ENCODE data around the gene NEK4.
"Not testable (repeated sequence)": the region's sequence is repeated elsewhere in the genome, so short reads cannot be mapped to it uniquely, and the experiment has no call there.

Gene NEK4

GRCh38 chr3:52752045-52752660 lies 18.6 kb downstream of the NEK4 start:
- Histone ChIP-seq H3K9ac (ENCODE audit: low read length) (no peak overlapping the region), H3K27me3 (replicated peaks; ENCODE audit: control insufficient read depth, insufficient read depth, low read length) (no peaks in the 10 kb centered on the region), H3K36me3 (ENCODE audit: control insufficient read depth, insufficient read depth, low read length, severe bottlenecking) (peaks cover 55% of the 10 kb centered on the region), H3K4me3 (ENCODE audit: low read length) (no peak overlapping the region), H3K4me1 (ENCODE audit: control insufficient read depth, insufficient read depth, low read length) (no peaks in the 10 kb centered on the region), H3K9me3 (ENCODE audit: control insufficient read depth, low read length) (no peaks in the 10 kb centered on the region)
- peak; percentile 67 for DNase-seq (ENCODE audit: low read depth)

- DNase-seq (ENCODE audit: low read depth): no peak
- H3K4me1 ChIP-seq (ENCODE audit: control insufficient read depth, insufficient read depth, low read length): no peaks in the 10 kb centered on the region
- H3K9ac ChIP-seq (ENCODE audit: low read length): no peak overlapping the region
- peaks cover 62% of the 10 kb centered on the region for H3K36me3 ChIP-seq (ENCODE audit: control insufficient read depth, insufficient read depth, low read length, severe bottlenecking)
- H3K27me3 ChIP-seq (replicated peaks; ENCODE audit: control insufficient read depth, insufficient read depth, low read length): no peaks in the 10 kb centered on the region
- no peak overlapping the region for H3K4me3 ChIP-seq (ENCODE audit: low read length)
- H3K9me3 ChIP-seq (ENCODE audit: control insufficient read depth, low read length): no peaks in the 10 kb centered on the region
Observed at GRCh38 chr3:52743721-52744120, 27.0 kb downstream of the NEK4 start.

GRCh38 chr3:52743152-52743551 lies 27.6 kb downstream of the NEK4 start:
- Histone ChIP-seq H3K36me3 (ENCODE audit: control insufficient read depth, insufficient read depth, low read length, severe bottlenecking) (peaks cover 57% of the 10 kb centered on the region), H3K27me3 (replicated peaks; ENCODE audit: control insufficient read depth, insufficient read depth, low read length) (no peaks in the 10 kb centered on the region), H3K4me1 (ENCODE audit: control insufficient read depth, insufficient read depth, low read length) (no peaks in the 10 kb centered on the region), H3K9me3 (ENCODE audit: control insufficient read depth, low read length) (no peaks in the 10 kb centered on the region), H3K4me3 (ENCODE audit: low read length) (no peak overlapping the region), H3K9ac (ENCODE audit: low read length) (no peak overlapping the region)
- no peak for DNase-seq (ENCODE audit: low read depth)

- H3K4me1 ChIP-seq (ENCODE audit: control insufficient read depth, insufficient read depth, low read length): no peaks in the 10 kb centered on the region
- DNase-seq (ENCODE audit: low read depth): peak; percentile 58
- no peak overlapping the region for H3K9ac ChIP-seq (ENCODE audit: low read length)
- H3K27me3 ChIP-seq (replicated peaks; ENCODE audit: control insufficient read depth, insufficient read depth, low read length): no peaks in the 10 kb centered on the region
- no peaks in the 10 kb centered on the region for H3K9me3 ChIP-seq (ENCODE audit: control insufficient read depth, low read length)
- peaks cover 57% of the 10 kb centered on the region for H3K36me3 ChIP-seq (ENCODE audit: control insufficient read depth, insufficient read depth, low read length, severe bottlenecking)
- H3K4me3 ChIP-seq (ENCODE audit: low read length): no peak overlapping the region
Observed at GRCh38 chr3:52742418-52743041, 28.2 kb downstream of the NEK4 start.

GRCh38 chr3:52739730-52740129 lies 31.0 kb downstream of the NEK4 start:
- no peak for DNase-seq (ENCODE audit: low read depth)
- no peaks in the 10 kb centered on the region for H3K4me1 ChIP-seq (ENCODE audit: control insufficient read depth, insufficient read depth, low read length)
- no peaks in the 10 kb centered on the region for H3K9me3 ChIP-seq (ENCODE audit: control insufficient read depth, low read length)
- peaks cover 56% of the 10 kb centered on the region for H3K36me3 ChIP-seq (ENCODE audit: control insufficient read depth, insufficient read depth, low read length, severe bottlenecking)
- no peaks in the 10 kb centered on the region for H3K27me3 ChIP-seq (replicated peaks; ENCODE audit: control insufficient read depth, insufficient read depth, low read length)
- no peak overlapping the region for H3K9ac ChIP-seq (ENCODE audit: low read length)
- H3K4me3 ChIP-seq (ENCODE audit: low read length): no peak overlapping the region

- peaks cover 52% of the 10 kb centered on the region for H3K36me3 ChIP-seq (ENCODE audit: control insufficient read depth, insufficient read depth, low read length, severe bottlenecking)
- no peak overlapping the region for H3K9ac ChIP-seq (ENCODE audit: low read length)
- no peak overlapping the region for H3K4me3 ChIP-seq (ENCODE audit: low read length)
- DNase-seq (ENCODE audit: low read depth): no peak
- no peaks in the 10 kb centered on the region for H3K27me3 ChIP-seq (replicated peaks; ENCODE audit: control insufficient read depth, insufficient read depth, low read length)
- H3K4me1 ChIP-seq (ENCODE audit: control insufficient read depth, insufficient read depth, low read length): no peaks in the 10 kb centered on the region
- peaks cover 18% of the 10 kb centered on the region for H3K9me3 ChIP-seq (ENCODE audit: control insufficient read depth, low read length)
Observed at GRCh38 chr3:52733256-52733891, 37.4 kb downstream of the NEK4 start.

- no peaks in the 10 kb centered on the region for H3K4me1 ChIP-seq (ENCODE audit: control insufficient read depth, insufficient read depth, low read length)
- H3K4me3 ChIP-seq (ENCODE audit: low read length): no peak overlapping the region
- H3K9ac ChIP-seq (ENCODE audit: low read length): no peak overlapping the region
- no peaks in the 10 kb centered on the region for H3K27me3 ChIP-seq (replicated peaks; ENCODE audit: control insufficient read depth, insufficient read depth, low read length)
- peaks cover 18% of the 10 kb centered on the region for H3K9me3 ChIP-seq (ENCODE audit: control insufficient read depth, low read length)
- peaks cover 46% of the 10 kb centered on the region for H3K36me3 ChIP-seq (ENCODE audit: control insufficient read depth, insufficient read depth, low read length, severe bottlenecking)
- DNase-seq (ENCODE audit: low read depth): no peak
Observed at GRCh38 chr3:52731590-52731989, 39.1 kb downstream of the NEK4 start.

- Histone ChIP-seq H3K27me3 (replicated peaks; ENCODE audit: control insufficient read depth, insufficient read depth, low read length) (no peaks in the 10 kb centered on the region), H3K9ac (ENCODE audit: low read length) (no peak overlapping the region), H3K4me3 (ENCODE audit: low read length) (no peak overlapping the region), H3K36me3 (ENCODE audit: control insufficient read depth, insufficient read depth, low read length, severe bottlenecking) (peaks cover 38% of the 10 kb centered on the region), H3K9me3 (ENCODE audit: control insufficient read depth, low read length) (peaks cover 18% of the 10 kb centered on the region), H3K4me1 (ENCODE audit: control insufficient read depth, insufficient read depth, low read length) (no peaks in the 10 kb centered on the region)
- peak; percentile 41 for DNase-seq (ENCODE audit: low read depth)
Observed at GRCh38 chr3:52730681-52731080, 40.1 kb downstream of the NEK4 start.

- H3K36me3 ChIP-seq (ENCODE audit: control insufficient read depth, insufficient read depth, low read length, severe bottlenecking): peaks cover 23% of the 10 kb centered on the region
- not testable (repeated sequence) for H3K9ac ChIP-seq (ENCODE audit: low read length); H3K27me3 ChIP-seq (replicated peaks; ENCODE audit: control insufficient read depth, insufficient read depth, low read length); H3K4me3 ChIP-seq (ENCODE audit: low read length); DNase-seq (ENCODE audit: low read depth); H3K4me1 ChIP-seq (ENCODE audit: control insufficient read depth, insufficient read depth, low read length)
- peaks cover 17% of the 10 kb centered on the region for H3K9me3 ChIP-seq (ENCODE audit: control insufficient read depth, low read length)
Observed at GRCh38 chr3:52728753-52729152, 42.0 kb downstream of the NEK4 start.

GRCh38 chr3:52724511-52724910 lies 46.2 kb downstream of the NEK4 start:
- Histone ChIP-seq H3K9me3 (ENCODE audit: control insufficient read depth, low read length) (peaks cover 3% of the 10 kb centered on the region), H3K4me1 (ENCODE audit: control insufficient read depth, insufficient read depth, low read length) (peaks cover 5% of the 10 kb centered on the region), H3K36me3 (ENCODE audit: control insufficient read depth, insufficient read depth, low read length, severe bottlenecking) (no peaks in the 10 kb centered on the region), H3K9ac (ENCODE audit: low read length) (no peak overlapping the region), H3K27me3 (replicated peaks; ENCODE audit: control insufficient read depth, insufficient read depth, low read length) (no peaks in the 10 kb centered on the region), H3K4me3 (ENCODE audit: low read length) (no peak overlapping the region)
- DNase-seq (ENCODE audit: low read depth): no peak

GRCh38 chr3:52723935-52724334 lies 46.8 kb downstream of the NEK4 start:
- peaks cover 2% of the 10 kb centered on the region for H3K36me3 ChIP-seq (ENCODE audit: control insufficient read depth, insufficient read depth, low read length, severe bottlenecking)
- no peak for DNase-seq (ENCODE audit: low read depth)
- H3K4me1 ChIP-seq (ENCODE audit: control insufficient read depth, insufficient read depth, low read length): peaks cover 5% of the 10 kb centered on the region
- H3K4me3 ChIP-seq (ENCODE audit: low read length): no peak overlapping the region
- H3K27me3 ChIP-seq (replicated peaks; ENCODE audit: control insufficient read depth, insufficient read depth, low read length): no peaks in the 10 kb centered on the region
- no peak overlapping the region for H3K9ac ChIP-seq (ENCODE audit: low read length)
- H3K9me3 ChIP-seq (ENCODE audit: control insufficient read depth, low read length): peaks cover 3% of the 10 kb centered on the region

Data from adipocyte (in vitro differentiated cells).